Nephron (organoid): ENCODE results near the gene APOA1.

Experiments used
- H3K27ac Mint-ChIP-seq, 3 experiments: 2 replicates each; pipeline ENCODE4 v1.8.0; 2020; ENCODE audit warnings: mixed read lengths in 3 of 3, mild to moderate bottlenecking in 2 of 3, moderate library complexity in 1 of 3
- H3K27me3 Mint-ChIP-seq: 2 replicates; pipeline ENCODE4 v1.8.0; 2021; ENCODE audit warnings: low read depth, mild to moderate bottlenecking, moderate library complexity, mixed read lengths
- H3K36me3 Mint-ChIP-seq: 2 replicates; pipeline ENCODE4 v1.8.0; 2020; ENCODE audit warnings: low read depth, mixed read lengths
- H3K4me1 Mint-ChIP-seq: 2 replicates; pipeline ENCODE4 v1.8.0; 2020; ENCODE audit warnings: mixed read lengths
- H3K4me3 Mint-ChIP-seq, 3 experiments: 2 replicates each; pipeline ENCODE4 v1.8.0; 2020; ENCODE audit warnings: mild to moderate bottlenecking in 3 of 3, mixed read lengths in 3 of 3, moderate library complexity in 2 of 3
- H3K9me3 Mint-ChIP-seq: 2 replicates; pipeline ENCODE4 v1.8.0; 2020; ENCODE audit warnings: mixed read lengths
- TF ChIP-seq, protein P1 (sequence below), 3 experiments: fragments of 200-600 bp; sonication (generic); IDR thresholded peaks; one replicate each; pipeline ENCODE4 v1.5.0; 2021; ENCODE audit warnings: antibody characterized with exemption in 3 of 3; ENCODE audit not compliant: unreplicated experiment in 3 of 3

Gene APOA1

GRCh38 chr11:116857316-116857715, 19.9 kb upstream of the APOA1 start:
- TF ChIP-seq, protein P1, sequence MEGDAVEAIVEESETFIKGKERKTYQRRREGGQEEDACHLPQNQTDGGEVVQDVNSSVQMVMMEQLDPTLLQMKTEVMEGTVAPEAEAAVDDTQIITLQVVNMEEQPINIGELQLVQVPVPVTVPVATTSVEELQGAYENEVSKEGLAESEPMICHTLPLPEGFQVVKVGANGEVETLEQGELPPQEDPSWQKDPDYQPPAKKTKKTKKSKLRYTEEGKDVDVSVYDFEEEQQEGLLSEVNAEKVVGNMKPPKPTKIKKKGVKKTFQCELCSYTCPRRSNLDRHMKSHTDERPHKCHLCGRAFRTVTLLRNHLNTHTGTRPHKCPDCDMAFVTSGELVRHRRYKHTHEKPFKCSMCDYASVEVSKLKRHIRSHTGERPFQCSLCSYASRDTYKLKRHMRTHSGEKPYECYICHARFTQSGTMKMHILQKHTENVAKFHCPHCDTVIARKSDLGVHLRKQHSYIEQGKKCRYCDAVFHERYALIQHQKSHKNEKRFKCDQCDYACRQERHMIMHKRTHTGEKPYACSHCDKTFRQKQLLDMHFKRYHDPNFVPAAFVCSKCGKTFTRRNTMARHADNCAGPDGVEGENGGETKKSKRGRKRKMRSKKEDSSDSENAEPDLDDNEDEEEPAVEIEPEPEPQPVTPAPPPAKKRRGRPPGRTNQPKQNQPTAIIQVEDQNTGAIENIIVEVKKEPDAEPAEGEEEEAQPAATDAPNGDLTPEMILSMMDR (IDR thresholded peaks at IDR 0.05; ENCODE audit: unreplicated experiment in 3 of 3), result no peak
- no peak overlapping the region for H3K27ac Mint-ChIP-seq
- no peak overlapping the region for H3K4me3 Mint-ChIP-seq
- peaks cover 15% of the 10 kb centered on the region for H3K4me1 Mint-ChIP-seq
- H3K9me3 Mint-ChIP-seq, result no peaks in the 10 kb centered on the region
- H3K36me3 Mint-ChIP-seq, result peaks cover 82% of the 10 kb centered on the region
- no peaks in the 10 kb centered on the region for H3K27me3 Mint-ChIP-seq

DNA sequence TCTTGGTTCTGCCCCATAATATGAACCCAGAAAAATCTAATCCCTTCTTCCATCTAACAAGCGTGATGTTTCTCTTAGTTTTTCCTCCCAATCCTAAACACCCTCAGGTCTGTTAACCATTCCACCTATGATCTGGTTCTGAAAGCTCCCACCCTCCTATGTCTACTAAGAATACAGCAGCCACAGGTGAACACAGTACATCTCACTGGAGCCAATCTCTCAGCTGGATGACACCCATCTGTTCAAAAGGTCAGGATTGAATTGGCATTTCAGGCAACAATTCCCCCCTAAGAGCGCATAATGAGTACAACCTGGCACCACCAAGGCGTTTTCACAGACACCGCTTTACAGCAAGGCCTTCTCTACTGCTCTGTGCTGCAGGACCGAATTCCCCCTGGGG, 19.0 kb upstream of the APOA1 start:
- H3K27me3 Mint-ChIP-seq, result no peaks in the 10 kb centered on the region
- peaks cover 24% of the 10 kb centered on the region for H3K4me1 Mint-ChIP-seq
- TF ChIP-seq, protein P1 (IDR thresholded peaks at IDR 0.05; ENCODE audit: unreplicated experiment in 3 of 3), result no peak
- no peak overlapping the region for H3K27ac Mint-ChIP-seq
- no peaks in the 10 kb centered on the region for H3K9me3 Mint-ChIP-seq
- H3K36me3 Mint-ChIP-seq, result peaks cover 74% of the 10 kb centered on the region
- no peak overlapping the region for H3K4me3 Mint-ChIP-seq

- Mint-ChIP-seq H3K27me3 (no peaks in the 10 kb centered on the region), H3K9me3 (no peaks in the 10 kb centered on the region), H3K27ac (no peak overlapping the region), H3K4me3 (no peak overlapping the region), H3K4me1 (peaks cover 29% of the 10 kb centered on the region), H3K36me3 (peaks cover 64% of the 10 kb centered on the region)
- TF ChIP-seq, protein P1 (IDR thresholded peaks at IDR 0.05; ENCODE audit: unreplicated experiment in 3 of 3), result no peak
Measured at GRCh38 chr11:116855413-116855812, 18.0 kb upstream of the APOA1 start.

- Mint-ChIP-seq H3K4me1 (peaks cover 34% of the 10 kb centered on the region), H3K27me3 (no peaks in the 10 kb centered on the region), H3K36me3 (peaks cover 63% of the 10 kb centered on the region), H3K4me3 (no peak overlapping the region), H3K9me3 (no peaks in the 10 kb centered on the region), H3K27ac (peak overlapping the region in 2 of 3 experiments; percentile 22 to 95)
- TF ChIP-seq, protein P1 (IDR thresholded peaks at IDR 0.05; ENCODE audit: unreplicated experiment in 3 of 3), result no peak
Measured at GRCh38 chr11:116853461-116854073, 16.1 kb upstream of the APOA1 start.

GRCh38 chr11:116852261-116853031, 15.0 kb upstream of the APOA1 start:
- no peaks in the 10 kb centered on the region for H3K9me3 Mint-ChIP-seq
- H3K36me3 Mint-ChIP-seq, result peaks cover 54% of the 10 kb centered on the region
- TF ChIP-seq, protein P1 (IDR thresholded peaks at IDR 0.05; ENCODE audit: unreplicated experiment in 3 of 3), result no peak
- no peak overlapping the region for H3K4me3 Mint-ChIP-seq
- no peaks in the 10 kb centered on the region for H3K27me3 Mint-ChIP-seq
- H3K4me1 Mint-ChIP-seq, result peaks cover 34% of the 10 kb centered on the region
- H3K27ac Mint-ChIP-seq, result peak overlapping the region; percentile 68 to 95 (median 91)
